NK-92 (cell line): ENCODE data around the gene ARSB.
A peak's percentile ranks its signal among the peaks of the same experiment; 100 is the strongest.
"Not testable (repeated sequence)": the region's sequence is repeated elsewhere in the genome, so short reads cannot be mapped to it uniquely, and the experiment has no call there.

Experiments used
- DNase-seq: peaks from one replicate; lab custom pipeline; 2025; ENCODE audit not compliant: unreplicated experiment; lab: John Stamatoyannopoulos, UW

Gene ARSB

DNA sequence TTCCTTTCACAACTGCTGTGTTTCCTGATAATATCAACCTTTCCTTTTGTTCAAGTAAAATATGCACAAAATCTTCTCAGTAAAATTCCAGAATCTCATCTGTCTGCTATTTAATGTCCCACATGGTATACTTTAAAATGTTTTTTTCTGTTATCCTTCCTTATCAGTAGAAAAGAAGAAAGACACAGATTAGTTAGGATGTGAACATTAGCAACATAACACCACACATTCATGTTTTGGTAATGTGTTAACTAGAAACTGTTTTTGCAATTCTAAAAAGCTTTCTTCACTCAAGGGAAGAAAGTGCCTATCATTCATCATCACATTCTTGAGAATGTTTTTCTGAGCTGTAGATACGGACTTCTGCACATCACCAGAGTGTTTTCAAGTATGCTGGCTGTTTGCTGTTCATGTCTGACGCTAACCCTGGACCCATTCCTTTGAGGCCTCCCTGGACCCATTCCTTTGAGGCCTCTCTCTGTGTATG is 10.5 kb upstream of the ARSB start:
- DNase-seq = no peak

DNA sequence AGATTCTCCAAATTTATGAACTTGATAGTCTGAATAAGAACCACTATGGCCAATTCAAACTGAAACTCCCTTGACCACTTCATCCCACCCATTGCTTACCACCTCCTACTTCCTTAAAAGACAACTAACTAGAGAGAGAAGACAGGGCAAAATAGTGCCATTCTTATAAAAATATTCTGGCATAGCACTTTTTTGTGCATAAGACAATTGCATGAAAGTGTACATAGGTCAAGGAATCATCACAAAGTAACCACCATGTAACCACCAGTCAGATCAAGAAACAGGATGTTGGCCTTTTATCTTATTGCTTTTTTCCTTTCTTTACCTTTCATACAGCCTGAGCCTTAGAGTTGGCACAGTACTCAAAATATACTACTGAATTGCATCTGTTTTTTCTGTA is 8.1 kb upstream of the ARSB start:
- DNase-seq = no peak

DNA sequence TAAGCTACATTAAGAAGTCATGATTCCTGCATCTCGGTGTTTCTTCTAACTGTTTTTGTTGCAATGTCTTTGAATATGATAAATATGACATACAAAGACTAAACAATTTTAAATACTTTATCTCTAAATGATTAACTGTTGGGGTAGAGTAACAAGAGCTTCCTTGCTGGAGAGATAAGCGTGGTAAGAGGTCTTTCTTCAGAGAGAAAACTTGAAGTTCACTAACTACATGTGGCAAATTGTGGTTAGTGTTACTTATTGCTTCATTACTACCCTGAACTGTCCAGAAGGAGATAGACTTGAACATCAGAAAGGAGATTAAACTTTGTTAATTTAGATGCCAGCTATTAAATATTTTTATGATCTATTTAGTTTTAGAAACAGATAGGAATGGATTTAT is 7.0 kb upstream of the ARSB start:
- DNase-seq = no peak

DNA sequence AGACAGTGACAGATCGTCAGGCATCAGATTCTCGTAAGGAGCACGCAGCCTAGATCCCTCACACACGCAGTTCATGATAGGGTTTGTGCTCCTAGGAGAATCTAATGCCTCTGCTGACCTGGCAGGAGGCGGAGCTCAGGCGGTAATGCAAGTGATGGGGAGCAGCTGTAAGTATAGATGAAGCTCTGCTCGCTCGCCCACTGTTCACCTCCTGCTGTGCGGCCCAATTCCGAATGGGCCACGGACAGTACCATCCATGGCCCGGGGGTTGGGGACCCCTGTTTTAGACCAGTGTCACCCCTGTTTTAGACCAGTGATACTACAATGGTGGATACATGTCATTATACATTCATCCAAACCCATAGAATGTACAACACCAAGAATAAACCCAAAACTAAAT is 4.0 kb upstream of the ARSB start:
- no peak for DNase-seq

DNA sequence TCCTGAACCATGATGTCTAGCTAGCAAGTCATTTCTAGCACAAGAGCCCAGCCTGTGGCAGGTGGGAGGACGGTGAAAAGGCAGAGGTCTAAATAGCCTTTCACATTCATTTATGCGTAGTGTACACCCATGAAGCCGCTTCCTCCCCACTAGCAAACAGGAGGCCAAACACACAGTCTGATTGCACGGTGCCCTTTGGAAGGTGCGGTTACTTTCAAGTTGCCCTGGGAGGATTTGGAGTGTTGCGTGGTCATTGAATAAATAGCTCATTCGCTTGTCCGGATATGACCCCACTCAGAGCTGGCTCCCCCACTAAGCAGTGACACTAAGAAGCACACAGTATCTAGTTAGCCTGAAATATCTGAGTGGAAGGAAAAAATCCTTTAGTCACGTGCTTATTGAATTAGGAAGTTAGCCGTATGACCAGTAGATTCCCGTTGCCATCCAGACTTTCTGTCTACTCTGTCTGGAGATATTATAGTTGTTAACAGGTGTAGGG is 664 bp upstream of the ARSB start:
- no peak for DNase-seq

DNA sequence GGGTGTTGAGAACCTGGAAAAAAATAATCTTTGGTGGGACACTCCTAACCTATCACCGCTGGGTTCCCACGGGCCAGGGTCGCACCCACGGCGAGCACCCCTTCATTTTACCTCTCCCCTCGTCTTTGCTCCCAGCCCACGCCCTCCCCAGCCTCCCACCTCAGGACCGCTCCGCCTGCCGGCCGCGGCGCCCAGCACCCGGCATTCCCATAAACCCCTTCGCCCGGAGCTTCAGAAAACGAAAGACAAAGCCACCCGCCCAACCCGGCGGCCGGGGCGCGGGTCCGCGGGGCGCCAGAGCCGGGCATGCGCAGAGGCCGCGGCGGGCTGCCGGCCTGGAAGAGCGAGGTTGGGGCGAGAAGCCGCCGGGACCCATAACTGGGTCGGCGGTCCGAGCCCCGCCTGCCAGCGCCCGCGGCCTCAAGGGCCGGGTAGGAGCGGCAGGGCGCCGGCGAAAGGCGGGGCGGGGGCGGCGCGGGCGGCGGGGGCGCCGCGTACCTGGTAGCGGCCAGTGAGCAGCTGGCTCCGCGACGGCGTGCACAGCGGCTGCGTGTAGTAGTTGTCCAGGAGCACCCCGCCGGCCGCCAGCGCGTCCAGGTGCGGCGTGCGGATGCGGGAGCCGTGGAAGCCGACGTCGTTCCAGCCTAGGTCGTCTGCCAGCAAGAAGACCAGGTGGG is 533 bp downstream of the ARSB start:
- DNase-seq = peak; percentile 12

DNA sequence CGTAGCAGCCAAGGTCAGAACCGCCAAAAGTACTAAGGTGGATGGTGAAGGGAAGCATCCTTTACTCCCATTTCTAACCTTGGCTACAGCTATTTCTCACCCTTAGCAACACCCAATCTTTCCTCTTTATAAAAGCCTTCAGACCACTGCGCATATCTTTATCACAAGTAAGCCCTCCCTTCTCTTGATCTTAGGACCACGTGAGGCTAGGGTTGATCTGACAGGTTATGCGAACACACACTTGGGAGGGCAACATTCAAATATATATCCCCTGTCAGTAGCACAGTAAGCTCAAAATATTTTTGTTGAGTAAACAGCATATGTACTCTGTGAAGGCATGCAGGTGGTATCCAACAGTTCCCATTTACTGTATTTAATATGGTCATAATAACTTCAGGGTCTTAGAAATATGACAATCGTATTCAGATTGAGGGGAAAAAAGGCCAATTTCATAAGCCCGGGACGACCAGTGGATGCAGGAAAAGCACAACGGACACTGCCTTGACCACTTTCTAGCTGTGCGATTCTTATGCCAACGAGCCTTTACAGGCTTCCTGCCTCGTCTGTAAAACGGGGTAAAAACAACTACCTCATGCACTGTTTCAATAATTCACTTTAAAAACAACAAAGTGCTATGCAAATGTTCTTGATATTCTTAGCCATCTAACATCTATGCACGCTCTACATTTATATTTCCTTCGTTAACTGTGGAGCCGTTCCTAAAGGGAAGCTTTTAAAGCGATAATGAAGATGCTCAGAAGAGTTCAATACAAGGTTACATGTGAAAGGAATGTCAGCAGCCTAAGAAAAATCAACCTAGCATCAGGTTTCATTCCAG is 1.3 kb downstream of the ARSB start:
- DNase-seq = no peak

DNA sequence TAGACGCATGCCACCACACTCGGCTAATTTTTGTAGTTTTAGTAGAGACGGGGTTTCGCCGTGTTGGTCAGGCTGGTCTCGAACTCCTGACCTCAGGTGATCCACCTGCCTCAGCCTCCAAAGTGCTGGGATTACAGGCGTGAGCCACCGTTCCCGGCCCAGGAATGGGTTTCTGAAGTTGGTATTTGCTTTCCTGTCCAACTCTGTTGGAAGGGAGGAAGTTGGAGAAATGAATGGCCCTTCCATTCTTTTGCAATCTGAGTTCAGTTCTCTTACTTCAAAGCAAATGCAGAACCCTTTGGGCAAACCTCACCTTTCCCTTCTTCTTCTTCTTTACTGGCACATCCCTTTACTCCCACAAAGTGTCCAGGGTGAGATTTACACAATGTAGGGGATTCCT is 1.9 kb downstream of the ARSB start:
- not testable (repeated sequence) for DNase-seq

DNA sequence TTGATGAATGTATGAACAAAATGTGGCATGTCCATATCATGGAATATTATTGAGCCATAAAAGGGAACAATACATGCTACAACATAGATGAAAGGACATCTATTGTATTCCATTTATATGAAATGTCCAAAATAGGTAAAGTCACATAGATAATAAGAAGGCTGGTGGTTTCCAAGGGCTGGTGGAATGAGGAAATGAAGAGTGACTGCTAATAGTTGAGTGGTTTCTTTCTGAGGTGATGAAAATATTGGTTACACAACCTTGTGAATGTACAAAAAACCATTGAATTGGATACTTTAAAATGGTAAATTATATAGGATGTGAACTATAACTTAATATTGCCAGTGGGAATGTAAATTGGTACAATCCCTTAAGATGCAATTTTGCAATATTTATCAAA is 5.2 kb downstream of the ARSB start:
- DNase-seq = no peak

DNA sequence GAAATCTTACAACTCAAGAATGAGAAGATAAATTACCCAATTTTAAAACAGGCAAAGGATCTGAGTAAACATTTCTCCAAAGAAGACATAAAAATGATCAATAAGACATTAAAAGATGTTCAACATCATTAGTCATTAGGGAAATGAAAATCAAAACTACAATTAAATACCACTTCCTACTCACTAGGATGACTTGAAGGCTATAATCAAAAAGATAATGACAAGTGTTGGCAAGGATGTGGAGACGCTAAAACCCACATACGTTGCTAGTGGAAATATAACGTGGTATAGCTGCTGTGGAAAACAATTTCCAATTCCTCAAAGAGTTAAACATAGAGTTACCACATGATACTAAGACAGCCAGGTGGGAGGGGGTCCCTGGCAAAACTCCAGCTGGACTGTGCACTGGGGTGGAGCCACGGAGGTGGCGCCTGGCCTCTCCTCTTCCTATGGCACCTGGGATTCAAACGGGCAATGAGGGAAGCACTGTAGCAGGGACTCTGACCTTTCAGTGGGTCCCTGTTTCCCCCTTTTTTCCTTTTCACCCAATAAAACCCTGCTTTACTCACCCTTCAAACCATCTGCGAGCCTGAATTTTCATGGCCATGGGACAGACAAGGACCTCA is 5.9 kb downstream of the ARSB start:
- no peak for DNase-seq

DNA sequence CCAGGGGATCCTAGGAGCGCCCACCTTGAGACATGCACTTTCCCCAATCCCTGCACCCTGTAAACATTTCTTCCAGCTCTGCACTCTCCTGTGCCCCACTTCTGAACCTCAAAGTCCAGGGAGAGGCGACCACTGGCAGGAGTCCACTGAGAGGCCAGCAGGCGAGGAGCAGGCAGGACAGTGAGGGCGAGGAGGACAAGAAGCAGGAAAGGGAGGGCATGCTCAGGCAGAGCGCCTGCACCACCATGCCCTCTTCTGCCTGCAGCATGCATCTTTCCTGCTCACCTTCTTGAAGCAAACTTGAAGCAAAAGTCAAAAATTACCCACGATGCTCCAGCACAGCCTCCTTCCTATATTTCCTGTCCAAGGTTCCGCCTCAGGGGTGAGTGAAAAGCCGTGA is 10.1 kb downstream of the ARSB start:
- DNase-seq = no peak

DNA sequence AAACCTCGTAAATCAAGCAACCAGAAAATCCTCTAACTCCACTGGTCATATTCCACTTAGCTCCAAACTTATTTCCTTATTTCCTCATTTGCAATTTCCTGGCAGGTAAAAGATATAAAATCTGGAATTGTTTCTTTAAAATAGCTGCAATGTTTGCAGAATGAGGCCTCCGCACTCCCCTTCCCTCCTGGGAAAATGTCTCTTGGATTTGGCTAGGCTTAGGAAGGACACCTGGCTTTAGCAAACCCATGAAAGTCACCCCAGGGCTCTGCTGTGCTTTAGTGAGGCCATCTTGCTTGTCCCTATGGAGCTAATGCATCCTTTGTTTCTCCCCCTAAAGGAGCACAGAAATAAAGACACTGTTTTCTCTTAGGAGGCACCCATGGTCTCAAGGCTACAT is 10.5 kb downstream of the ARSB start:
- DNase-seq = no peak

DNA sequence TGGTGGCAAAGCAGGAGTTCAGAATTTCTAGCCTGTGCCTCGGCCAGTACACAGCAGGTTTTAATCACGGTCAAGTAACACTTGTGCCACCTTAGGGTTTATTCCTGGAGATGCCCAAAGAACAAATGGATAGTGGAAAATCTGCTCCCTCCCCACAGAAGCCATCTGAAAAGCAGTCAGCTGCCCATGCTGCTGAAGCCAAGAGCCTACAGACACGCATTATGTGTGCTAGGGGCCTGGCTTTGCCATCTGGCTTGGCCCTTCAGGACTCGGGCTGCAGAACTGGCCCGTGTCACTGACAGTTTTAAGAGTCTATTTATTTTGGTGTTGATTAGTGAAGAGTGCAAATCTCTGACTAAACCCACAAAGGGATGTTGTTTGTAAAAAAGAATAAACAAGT is 11.1 kb downstream of the ARSB start:
- DNase-seq = no peak

DNA sequence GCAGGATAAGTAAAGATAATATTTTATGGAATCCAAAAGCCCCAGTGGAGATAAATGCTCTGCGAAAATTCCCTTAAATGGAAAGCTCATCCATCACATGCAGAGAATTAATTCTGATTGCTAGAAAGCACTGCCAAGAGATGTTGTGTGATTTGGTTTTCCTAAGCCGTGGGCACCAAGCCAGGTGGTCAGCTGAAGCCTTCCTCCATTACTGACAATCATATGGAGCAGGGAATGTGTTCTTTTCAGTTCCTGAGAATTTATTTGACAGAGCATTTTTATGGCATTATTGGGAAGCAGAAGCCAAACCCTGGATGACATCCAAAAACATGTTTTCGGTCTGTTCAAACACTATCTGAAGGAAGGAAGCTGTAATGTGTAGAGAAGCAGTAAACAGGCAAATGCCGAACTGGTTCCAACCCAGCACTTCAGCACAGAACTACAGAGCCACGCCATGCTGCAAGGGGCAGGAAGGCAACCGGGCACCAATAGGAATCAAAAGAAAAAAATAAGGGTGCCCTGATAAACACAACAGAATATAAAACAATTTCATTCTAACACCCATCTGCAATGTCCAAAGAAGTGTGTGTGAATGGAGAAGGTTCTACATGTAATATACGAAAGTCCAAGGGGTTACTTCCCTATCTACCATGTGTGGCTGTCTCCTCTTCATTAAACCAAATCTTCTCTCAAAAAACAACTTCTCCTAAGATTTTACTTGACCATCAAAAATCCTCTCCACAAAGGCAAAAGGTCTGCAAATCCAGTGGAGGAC is 12.3 kb downstream of the ARSB start:
- no peak for DNase-seq

DNA sequence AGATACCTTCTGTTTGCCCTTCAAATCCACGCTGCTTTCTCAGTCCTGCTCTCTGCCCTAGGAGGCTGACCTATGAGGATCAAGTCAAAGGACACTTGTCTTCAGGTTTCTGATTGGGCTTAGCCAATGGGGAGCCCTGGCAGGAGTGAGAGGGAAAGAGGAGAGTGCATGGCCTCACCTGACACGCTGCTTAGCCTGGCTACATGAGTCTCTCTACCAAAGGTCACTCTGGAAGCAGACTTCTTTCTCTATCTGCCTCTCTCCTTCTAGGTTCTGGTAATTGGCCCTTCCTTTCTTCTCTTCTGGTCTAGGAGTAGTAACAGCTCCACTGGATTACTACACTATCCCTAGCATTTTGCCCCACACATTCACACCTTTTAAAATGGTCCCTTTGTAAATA is 13.1 kb downstream of the ARSB start:
- DNase-seq = no peak

DNA sequence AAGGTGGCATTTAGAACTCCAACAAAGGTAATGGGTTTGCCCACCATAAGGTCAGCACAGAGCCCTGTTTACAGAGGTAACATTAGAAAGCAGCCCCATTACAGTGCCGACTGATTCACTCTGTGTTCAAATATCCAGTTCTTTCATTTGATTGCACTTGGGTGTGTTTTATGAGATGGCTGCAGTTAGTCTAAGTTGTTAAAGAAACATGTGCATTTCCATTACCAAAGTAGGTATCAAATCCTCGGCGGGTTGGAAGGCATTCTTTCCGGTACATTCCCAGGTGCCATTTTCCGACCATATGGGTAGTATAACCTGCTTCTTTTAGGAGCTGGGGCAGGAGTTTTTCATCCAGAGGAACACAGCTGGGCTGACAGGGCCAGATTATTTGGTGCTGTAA is 16.3 kb downstream of the ARSB start:
- no peak for DNase-seq

DNA sequence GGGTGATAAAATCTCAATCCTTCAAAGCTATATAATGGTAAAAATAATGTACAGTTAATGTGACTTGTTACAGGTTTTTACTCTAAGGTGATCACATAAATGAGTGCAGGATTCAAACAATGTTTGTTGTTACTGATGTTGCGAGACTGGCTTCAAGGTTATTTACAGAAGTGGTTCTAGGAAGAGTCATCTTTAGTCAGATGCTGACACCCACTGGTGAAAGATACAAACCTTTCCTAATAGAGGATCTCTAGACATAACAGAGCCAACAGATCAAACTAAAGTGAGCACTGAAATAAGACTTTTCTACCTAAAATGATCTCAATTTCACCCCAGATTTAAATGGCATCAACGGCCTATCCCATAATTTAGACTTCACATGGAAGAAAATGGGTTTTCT is 20.2 kb downstream of the ARSB start:
- no peak for DNase-seq

DNA sequence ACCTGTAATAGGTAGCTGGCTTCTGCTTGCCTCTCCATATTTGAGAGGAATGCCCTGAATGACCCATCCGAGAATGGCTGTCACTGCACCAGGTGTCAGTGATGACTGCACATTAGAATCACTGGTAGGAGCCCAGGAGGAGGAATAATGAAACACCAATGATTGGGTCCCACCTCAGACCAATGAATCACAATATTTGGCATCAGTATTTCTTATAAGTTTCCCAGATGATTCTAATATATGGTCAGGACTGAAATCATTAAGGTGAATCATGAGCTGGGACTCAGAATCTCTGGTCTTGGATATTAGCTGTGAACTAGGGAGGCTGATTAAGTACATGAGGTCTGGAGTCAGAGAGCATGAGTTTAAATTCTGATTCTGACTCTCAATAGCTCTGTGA is 23.4 kb downstream of the ARSB start:
- no peak for DNase-seq

DNA sequence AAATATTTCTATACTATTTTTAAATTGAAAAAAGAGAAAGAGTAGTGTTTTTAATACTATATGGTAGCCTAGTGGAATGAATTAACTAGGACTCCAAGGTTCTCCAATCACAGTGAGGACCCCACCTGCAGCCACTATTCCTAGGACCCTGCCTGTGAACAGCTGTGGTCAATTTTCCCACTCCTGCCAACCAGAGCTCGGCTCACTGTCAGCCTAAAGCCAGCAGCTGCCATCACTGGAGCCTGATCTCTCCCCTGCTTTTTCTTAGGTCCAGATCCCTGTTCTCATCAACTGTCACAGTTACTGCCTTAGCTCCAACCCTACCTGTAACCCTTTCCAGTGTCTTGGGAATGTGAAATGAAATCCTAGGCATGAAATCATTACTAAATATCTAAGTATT is 25.3 kb downstream of the ARSB start:
- DNase-seq = no peak

DNA sequence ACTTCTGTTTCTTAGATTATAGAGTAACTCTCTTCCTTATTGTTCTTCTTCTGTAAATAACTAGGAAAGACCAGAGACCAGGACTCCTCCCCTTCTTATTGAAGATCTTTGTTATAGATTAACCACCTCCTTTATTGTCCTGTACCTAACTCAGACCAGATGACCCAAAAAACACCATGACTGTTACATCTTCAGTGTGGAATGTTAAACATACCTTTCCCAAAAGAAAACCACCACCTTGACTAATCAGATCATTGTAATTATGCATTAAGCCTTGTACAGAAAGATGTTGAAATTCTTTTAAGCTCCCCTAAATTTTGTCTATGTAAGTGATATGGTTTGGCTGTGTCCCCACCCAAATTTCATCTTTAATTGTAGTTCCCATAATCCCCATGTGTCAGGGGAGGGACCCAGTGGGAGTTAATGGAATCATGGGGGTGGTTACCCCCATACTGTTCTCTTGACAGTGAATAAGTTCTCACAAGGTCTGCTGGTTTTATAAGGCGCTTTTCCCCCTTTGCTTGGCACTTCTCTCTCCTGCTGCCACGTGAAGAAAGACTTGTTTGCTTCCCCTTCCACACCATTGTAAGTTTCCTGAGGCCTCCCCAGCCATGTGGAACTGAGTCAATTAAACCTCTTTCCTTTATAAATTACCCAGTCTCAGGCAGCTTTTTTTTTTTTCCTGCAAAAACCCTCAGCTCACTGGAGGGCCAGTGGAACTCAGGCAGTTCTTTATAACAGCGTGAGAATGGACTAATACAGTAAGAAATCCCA is 26.3 kb downstream of the ARSB start:
- no peak for DNase-seq
